Adrenal gland (tissue), 12 donors: ENCODE results near the gene NEU1. TPM values are rescaled to one million over a fixed set of nuclear protein-coding genes. Genes with fewer than 3 reads are reported as not detected.
A peak's percentile ranks its signal among the peaks of the same experiment; 100 is the strongest.
"Not testable (repeated sequence)": the region's sequence is repeated elsewhere in the genome, so short reads cannot be mapped to it uniquely, and the experiment has no call there.

ENCODE experiments used
- DNase-seq, 7 donors: peaks; one replicate each; pipeline ENCODE4 v3.0.0-alpha.2; 2019 to 2020
- H3K27ac ChIP-seq, 5 donors: fragments of 200-600 bp; sonication (generic) in 4 of 5; 1 replicate in 3 of 5; 2 replicates in 2 of 5; pipeline versions ENCODE4 v1.5.1 to v1.8.0; 2016 to 2020; ENCODE audit warnings: mild to moderate bottlenecking in 1 of 5
- H3K27me3 ChIP-seq: fragments of 200-600 bp; 2 replicates; pipeline ENCODE4 v1.8.0; 2021
- H3K36me3 ChIP-seq, 2 donors: fragments of 200-600 bp; replicated peaks in 1 of 2; 1 replicate in 1 of 2; 2 replicates in 1 of 2; pipeline versions ENCODE4 v1.5.1 to v1.8.0; 2018 to 2022
- H3K4me1 ChIP-seq, 2 donors: fragments of 200-600 bp; replicated peaks in 1 of 2; 1 replicate in 1 of 2; 2 replicates in 1 of 2; pipeline versions ENCODE4 v1.5.1 to v1.8.0; 2018 to 2021
- H3K4me3 ChIP-seq, 4 donors: fragments of 200-600 bp; sonication (generic) in 3 of 4; one replicate each; pipeline ENCODE4 v1.5.1; 2016 to 2018
- H3K9me3 ChIP-seq, 3 donors: fragments of 200-600 bp; sonication (generic) in 1 of 3; replicated peaks in 1 of 3; 1 replicate in 2 of 3; 2 replicates in 1 of 3; pipeline versions ENCODE4 v1.5.1 to v1.8.0; 2016 to 2021
- CTCF ChIP-seq, 6 experiments: fragments of 450-650 bp in 4 of 6; fragments of 200-600 bp in 2 of 6; sonication (generic) in 1 of 6; IDR thresholded peaks; 1 replicate in 5 of 6; 2 replicates in 1 of 6; pipeline versions ENCODE4 v1.5.1 to v1.8.0; 2016 to 2021; ENCODE audit warnings: antibody characterized with exemption in 6 of 6, mild to moderate bottlenecking in 2 of 6, moderate library complexity in 1 of 6
- POLR2A ChIP-seq, 2 donors: fragments of 450-650 bp; IDR thresholded peaks; one replicate each; pipeline ENCODE4 v1.6.1; 2017; ENCODE audit warnings: antibody characterized with exemption in 2 of 2, mild to moderate bottlenecking in 2 of 2, moderate library complexity in 1 of 2
- WGBS, 4 donors: extraction: QIAGEN DNeasy Blood & Tissue Kit in 2 of 4; methylation state at CpG; one replicate each; pipeline versions ENCODE4 v1.1.5 to v1.1.7; 2013 to 2017; 5-methylcytosine and 5-hydroxymethylcytosine counted together
- intact Hi-C, 2 donors: fragments of 100-400 bp; cut with DNase I; formaldehyde crosslinking; loops; one replicate each; pipeline versions ENCODE4 v1.14.1 to v1.15.0; 2022 to 2023
- polyA plus RNA-seq, 3 donors: library from polyadenylated mRNA; stranded (reverse); fragments of 200-250 nt in 2 of 3; fragments of 350-450 nt in 1 of 3; fragmentation: Illumina TruSeq in 1 of 3; extraction: RNeasy Lipid Tissue Mini Kit (QIAGEN cat#74804) in 1 of 3; gene quantifications; one replicate each; pipeline ENCODE4 v1.2.3, GENCODE V29; 2013 to 2014
- total RNA-seq, 9 donors: library from RNA; depleted of rRNA in 4 of 9; stranded (reverse); fragments of >200 nt in 4 of 9; fragments of 120-200 nt in 1 of 9; fragmentation: NEBNext Ultra II Directional in 1 of 9; extraction: Animal tissue kit (Norgen Biotek cat#: 25700) in 1 of 9; gene quantifications; one replicate each; pipeline versions ENCODE4 v1.1.0 to v1.2.4, GENCODE V29; 2013 to 2023
- donor health status: healthy with polysubstance abuse.
- donor health status: Bipolar disorder and iron deficiency.
- donor health status: DM: yes; HTN: yes; CAD: no.
- donor health status: DM: no; HTN: no; CAD: no.
- donor health status: DM: no; HTN: no; CAD: no.
- donor health status: DM: yes; HTN: yes; CAD: no.

NEU1 gene
- total and polyA plus RNA-seq, 12 donors: 57.8 to 178 (median 108) TPM

DNA sequence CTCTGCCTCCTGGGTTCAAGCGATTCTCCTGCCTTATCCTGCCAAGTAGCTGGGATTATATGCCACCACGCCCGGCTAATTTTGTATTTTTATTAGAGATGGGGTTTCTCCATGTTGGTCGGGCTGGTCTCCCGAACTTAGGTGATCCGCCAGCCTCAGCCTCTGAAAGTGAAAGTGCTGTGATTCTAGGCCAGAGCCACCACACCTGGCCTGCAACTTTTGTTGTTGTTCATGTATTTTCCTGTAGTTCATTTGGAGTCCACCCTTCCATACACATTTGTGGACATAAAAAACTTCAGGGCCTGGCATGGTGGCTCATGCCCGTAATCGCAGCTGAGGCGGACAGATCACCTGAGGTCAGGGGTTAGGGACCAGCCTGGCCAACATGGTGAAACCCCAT lies 20.6 kb downstream of the NEU1 start:
- Histone ChIP-seq H3K36me3 (peaks cover 0 to 40% of the 10 kb centered on the region in 2 donors), H3K27ac (no peak overlapping the region), H3K27me3 (no peaks in the 10 kb centered on the region), H3K4me3 (no peak overlapping the region), H3K9me3 (no peaks in the 10 kb centered on the region), H3K4me1 (peaks cover 15 to 21% of the 10 kb centered on the region in 2 donors)
- WGBS, 4 donors: 91 to 96% (median 92%) methylated on average over 9 of the region's 9 CpGs
- DNase-seq: no peak
- intact Hi-C loops: no loop called here
- TF ChIP-seq CTCF (IDR thresholded peaks at IDR 0.05) (no peak), POLR2A (IDR thresholded peaks at IDR 0.05) (no peak)

DNA sequence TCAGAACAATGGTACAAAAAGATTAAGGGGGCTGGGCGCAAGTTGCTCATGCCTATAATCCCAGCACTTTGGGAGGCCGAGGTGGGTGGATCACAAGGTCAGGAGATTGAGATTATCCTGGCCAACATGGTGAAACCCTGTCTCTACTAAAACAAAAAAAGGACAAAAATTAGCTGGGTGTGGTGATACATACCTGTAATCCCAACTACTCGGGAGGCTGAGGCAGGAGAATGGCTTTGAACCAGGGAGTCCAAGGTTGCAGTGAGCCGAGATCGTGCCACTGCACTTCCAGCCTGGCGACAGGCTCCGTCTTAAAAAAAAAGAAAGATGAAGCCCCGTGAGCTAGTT lies 22.9 kb downstream of the NEU1 start:
- H3K4me3 ChIP-seq, H3K9me3 ChIP-seq, DNase-seq, H3K27ac ChIP-seq, H3K27me3 ChIP-seq: not testable (repeated sequence)
- WGBS, 4 donors: 79 to 87% (median 81%) methylated on average over 8 of the region's 8 CpGs
- peaks cover 0 to 40% of the 10 kb centered on the region in 2 donors for H3K36me3 ChIP-seq
- intact Hi-C loops: loop anchor here (5.0 to 10.0 kb wide), 2 partner anchors 152 to 155 kb away; partner anchors contain the start of gene LY6G5C (in 1 of the 2)
- H3K4me1 ChIP-seq: peaks cover 25 to 34% of the 10 kb centered on the region in 2 donors

- H3K27ac ChIP-seq: no peak overlapping the region
- no peaks in the 10 kb centered on the region for H3K27me3 ChIP-seq
- H3K4me1 ChIP-seq: peaks cover 25 to 37% of the 10 kb centered on the region in 2 donors
- WGBS, 4 donors: 94 to 100% (median 99%) methylated on average over 3 of the region's 3 CpGs
- H3K9me3 ChIP-seq: no peaks in the 10 kb centered on the region
- H3K4me3 ChIP-seq: no peak overlapping the region
- peaks cover 0 to 40% of the 10 kb centered on the region in 2 donors for H3K36me3 ChIP-seq
- no peak for DNase-seq
- intact Hi-C loops: loop anchor here (5.0 to 10.0 kb wide), 2 partner anchors 152 to 154 kb away; partner anchors contain the start of gene LY6G5C (in 1 of the 2)
- no peak for TF ChIP-seq CTCF (IDR thresholded peaks at IDR 0.05)
- TF ChIP-seq POLR2A (IDR thresholded peaks at IDR 0.05): no peak
Observed at GRCh38 chr6:31838968-31839367, 23.7 kb downstream of the NEU1 start.

- intact Hi-C loops: loop anchor here (5.0 to 10.0 kb wide), 2 partner anchors 151 to 153 kb away; partner anchors contain the start of gene LY6G5C (in 1 of the 2)
- H3K9me3 ChIP-seq, DNase-seq, H3K27ac ChIP-seq, H3K27me3 ChIP-seq, H3K4me3 ChIP-seq: not testable (repeated sequence)
- 82 to 85% (median 84%) methylated on average over 9 of the region's 9 CpGs for WGBS, 4 donors
- Histone ChIP-seq H3K4me1 (peaks cover 25 to 41% of the 10 kb centered on the region in 2 donors), H3K36me3 (peaks cover 0 to 40% of the 10 kb centered on the region in 2 donors)
Observed at GRCh38 chr6:31838114-31838553, 24.5 kb downstream of the NEU1 start.

DNA sequence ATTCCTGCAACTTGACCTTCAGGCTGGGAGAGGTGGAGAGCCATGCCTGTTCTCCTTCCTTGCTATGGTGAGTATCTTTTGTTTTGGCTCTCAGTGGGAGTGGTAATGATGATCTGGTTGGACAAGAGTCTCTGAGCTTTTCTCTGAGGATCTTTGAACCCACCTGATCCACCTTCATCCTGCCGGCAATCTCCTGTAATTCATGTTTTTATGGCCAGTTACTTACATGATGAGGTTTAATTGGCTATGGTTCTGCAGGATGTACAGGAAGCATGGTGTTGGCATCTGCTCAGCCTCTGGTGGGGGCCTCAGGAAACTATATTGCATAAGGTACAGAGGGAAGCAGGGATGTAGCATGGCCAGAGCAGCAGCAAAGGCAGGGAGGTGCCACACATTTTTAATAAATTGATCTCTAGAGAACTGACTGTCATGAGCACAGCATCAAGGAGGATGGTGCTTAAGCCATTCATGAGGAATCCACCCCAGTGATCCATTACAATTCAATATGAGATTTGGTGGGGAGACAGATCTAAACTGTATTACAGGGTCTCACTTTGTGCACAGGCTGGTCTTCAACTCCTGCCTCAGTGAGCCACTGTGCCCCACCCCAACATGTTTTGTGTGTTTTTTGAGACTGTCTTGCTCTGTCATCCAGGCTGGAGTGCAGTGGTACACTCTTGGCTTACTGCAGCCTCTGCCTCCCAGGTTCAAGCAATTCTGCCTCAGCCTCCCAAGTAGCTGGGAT lies 25.1 kb downstream of the NEU1 start:
- WGBS, 4 donors: 11 to 41% (median 20%) methylated on average over 1 of the region's 1 CpG
- Histone ChIP-seq H3K27me3 (no peaks in the 10 kb centered on the region), H3K9me3 (no peaks in the 10 kb centered on the region), H3K4me3 (peak overlapping the region in 1 of 4 donors; percentile 62), H3K4me1 (peaks cover 25 to 41% of the 10 kb centered on the region in 2 donors), H3K27ac (peak overlapping the region in 1 of 5 donors; percentile 96), H3K36me3 (peaks cover 0 to 40% of the 10 kb centered on the region in 2 donors)
- DNase-seq: no peak
- no peak for TF ChIP-seq CTCF (IDR thresholded peaks at IDR 0.05)
- intact Hi-C loops: loop anchor here (5.0 to 10.0 kb wide), 2 partner anchors 150 to 153 kb away; partner anchors contain the start of gene LY6G5C (in 1 of the 2)
